ACC112 (cell line): ENCODE measurements around the gene UBR1.

ENCODE experiments used
- H2AFZ ChIP-seq: fragments of 200-600 bp; sonication (generic); one replicate; pipeline ENCODE4 v1.6.0; 2017; ENCODE audit warnings: antibody characterized with exemption, low read length; ENCODE audit not compliant: unreplicated experiment
- H3K27ac ChIP-seq: fragments of 200-600 bp; sonication (generic); 2 replicates; pipeline ENCODE4 v1.5.1; 2014; ENCODE audit warnings: low read depth, mild to moderate bottlenecking, antibody characterized with exemption, low read length, moderate library complexity
- H3K27me3 ChIP-seq: fragments of 200-600 bp; sonication (generic); 2 replicates; pipeline ENCODE4 v1.6.1; 2014; ENCODE audit warnings: mild to moderate bottlenecking, antibody characterized with exemption, low read length, moderate library complexity, mixed read lengths; ENCODE audit not compliant: insufficient read depth
- H3K36me3 ChIP-seq: fragments of 200-600 bp; sonication (generic); 2 replicates; pipeline ENCODE4 v1.6.1; 2016; ENCODE audit warnings: mild to moderate bottlenecking, antibody characterized with exemption, low read length, moderate library complexity, mixed read lengths; ENCODE audit not compliant: insufficient read depth
- H3K4me1 ChIP-seq: fragments of 200-600 bp; sonication (generic); one replicate; pipeline ENCODE4 v1.6.1; 2016; ENCODE audit warnings: low read length, mixed read lengths; ENCODE audit not compliant: insufficient read depth, unreplicated experiment, control insufficient read depth
- H3K4me3 ChIP-seq: fragments of 200-600 bp; sonication (generic); 2 replicates; pipeline ENCODE4 v1.5.1; 2014; ENCODE audit warnings: mild to moderate bottlenecking, low read depth, low read length
- H3K79me2 ChIP-seq: fragments of 200-600 bp; sonication (generic); one replicate; pipeline ENCODE4 v1.6.0; 2016; ENCODE audit warnings: low read length; ENCODE audit not compliant: control insufficient read depth, unreplicated experiment, insufficient read depth

The UBR1 gene

GRCh38 chr15:42932833-42933515, 172.9 kb downstream of the UBR1 start:
- Histone ChIP-seq H3K79me2 (no peaks in the 10 kb centered on the region), H3K27ac (no peak overlapping the region), H3K4me3 (no peak overlapping the region), H3K27me3 (no peaks in the 10 kb centered on the region), H3K4me1 (peaks cover 8% of the 10 kb centered on the region), H2AFZ (no peak overlapping the region), H3K36me3 (no peaks in the 10 kb centered on the region)

GRCh38 chr15:42931702-42932486, 173.9 kb downstream of the UBR1 start:
- no peaks in the 10 kb centered on the region for H3K79me2 ChIP-seq
- no peaks in the 10 kb centered on the region for H3K27me3 ChIP-seq
- no peak overlapping the region for H2AFZ ChIP-seq
- no peak overlapping the region for H3K27ac ChIP-seq
- no peak overlapping the region for H3K4me3 ChIP-seq
- H3K36me3 ChIP-seq, result no peaks in the 10 kb centered on the region
- peaks cover 8% of the 10 kb centered on the region for H3K4me1 ChIP-seq

DNA sequence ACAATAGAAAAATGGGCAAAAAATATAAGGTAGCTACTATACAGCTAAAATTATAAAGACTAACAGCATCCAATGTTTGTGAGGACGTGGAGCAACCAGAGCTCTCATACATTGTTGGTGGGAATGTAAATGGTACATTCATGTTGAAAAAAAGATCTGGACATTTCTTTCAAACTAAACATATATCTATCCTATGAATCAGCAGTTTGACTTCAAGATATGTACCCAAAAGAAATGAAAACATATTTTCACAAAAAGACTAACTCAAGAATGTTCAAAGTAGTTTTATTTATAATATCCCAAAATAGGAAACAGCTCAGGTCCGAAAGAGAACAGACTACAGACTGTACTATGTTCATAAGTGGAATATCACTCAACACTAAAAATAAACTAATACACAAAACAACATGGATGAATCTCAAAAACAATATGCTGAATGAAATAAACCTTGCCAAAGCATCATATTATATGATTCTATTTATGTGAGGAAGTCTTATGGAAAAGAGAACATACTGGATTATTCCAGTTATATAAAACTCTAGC, 176.5 kb downstream of the UBR1 start:
- H3K4me3 ChIP-seq, result no peak overlapping the region
- no peaks in the 10 kb centered on the region for H3K79me2 ChIP-seq
- H3K36me3 ChIP-seq, result no peaks in the 10 kb centered on the region
- H3K27me3 ChIP-seq, result no peaks in the 10 kb centered on the region
- peaks cover 8% of the 10 kb centered on the region for H3K4me1 ChIP-seq
- H3K27ac ChIP-seq, result no peak overlapping the region
- H2AFZ ChIP-seq, result peak overlapping the region; percentile 31

DNA sequence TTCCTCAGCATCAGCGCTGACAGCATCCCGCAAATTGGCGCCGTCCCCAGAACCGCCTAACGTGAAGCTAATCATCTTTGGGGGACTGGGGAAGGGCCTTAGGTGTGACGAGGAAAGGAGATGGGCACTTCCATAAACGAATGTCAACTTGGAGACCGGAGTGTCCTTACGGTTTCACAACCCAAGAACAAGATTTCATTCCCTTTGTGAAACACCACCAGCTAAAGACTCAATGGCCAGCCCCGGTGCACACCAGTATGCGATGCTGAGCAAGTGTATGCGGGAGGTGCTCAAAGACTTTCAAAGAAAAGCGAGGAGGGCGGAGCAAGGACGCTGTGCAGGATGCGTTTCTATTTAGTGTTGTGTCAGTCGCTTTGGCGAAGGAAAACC, 184.5 kb downstream of the UBR1 start:
- Histone ChIP-seq H3K27ac (no peak overlapping the region), H2AFZ (peak overlapping the region; percentile 99), H3K4me1 (peaks cover 10% of the 10 kb centered on the region), H3K4me3 (peak overlapping the region; percentile 83), H3K36me3 (no peaks in the 10 kb centered on the region), H3K79me2 (peaks cover 20% of the 10 kb centered on the region), H3K27me3 (no peaks in the 10 kb centered on the region)

DNA sequence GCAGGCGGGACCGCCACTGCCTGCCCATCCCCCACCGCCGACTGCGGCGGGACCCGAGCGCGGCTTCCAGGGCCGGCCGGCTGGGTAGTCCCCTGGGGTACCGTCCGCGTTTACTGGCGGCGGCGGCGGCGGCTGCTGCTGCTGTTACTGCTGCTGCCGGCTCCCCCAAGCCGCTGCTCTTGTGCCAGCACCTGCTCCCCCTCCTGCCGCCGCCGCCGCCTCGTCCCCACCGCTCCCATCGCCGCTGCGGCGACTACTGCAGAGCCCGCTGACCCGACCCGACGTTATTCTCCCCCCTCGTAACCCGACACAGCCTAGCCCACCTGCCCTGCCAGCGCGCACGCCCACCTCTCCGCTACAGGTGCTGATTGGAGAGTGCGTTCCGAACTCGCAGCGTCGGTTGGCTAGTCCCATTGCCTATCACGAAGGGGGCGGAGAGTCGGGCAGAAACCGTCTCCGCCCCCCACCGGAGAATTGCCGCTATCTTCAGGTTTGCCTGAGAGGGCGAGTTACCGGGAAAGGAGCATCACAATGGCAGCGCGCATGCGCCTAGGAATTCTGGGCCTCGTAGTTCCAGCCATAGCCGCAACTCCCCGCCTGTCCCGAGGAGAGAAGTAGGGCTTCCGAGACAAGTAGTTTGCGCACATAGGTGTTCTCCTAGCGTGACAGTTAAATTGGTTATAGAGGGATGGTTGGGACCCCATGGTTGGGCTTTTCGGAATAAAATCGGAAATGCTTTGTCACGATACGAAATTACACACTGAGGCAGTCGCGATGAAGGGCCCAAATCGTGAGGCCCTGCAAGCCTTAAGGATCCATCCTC, 185.1 kb downstream of the UBR1 start, which contains the start of gene TTBK2:
TTBK2 (minus strand) TSS at position 260 of the 823 bp plus-strand sequence. CDS start 42,161 bp downstream, outside the sequence.
- Histone ChIP-seq H3K27ac (peak within 1 kb of the TSS; percentile 20), H3K36me3 (no peaks in the 10 kb centered on the region), H2AFZ (peak within 1 kb of the TSS; percentile 99), H3K4me3 (peak within 1 kb of the TSS; percentile 83), H3K27me3 (no peaks in the 10 kb centered on the region), H3K4me1 (peaks cover 10% of the 10 kb centered on the region), H3K79me2 (peaks cover 20% of the 10 kb centered on the region)

GRCh38 chr15:42919799-42920518, 185.9 kb downstream of the UBR1 start:
- Histone ChIP-seq H3K36me3 (no peaks in the 10 kb centered on the region), H3K4me3 (peak overlapping the region; percentile 83), H2AFZ (peak overlapping the region; percentile 73), H3K27ac (peak overlapping the region; percentile 20), H3K27me3 (no peaks in the 10 kb centered on the region), H3K4me1 (peaks cover 10% of the 10 kb centered on the region), H3K79me2 (peaks cover 20% of the 10 kb centered on the region)

GRCh38 chr15:42919308-42919707, 186.5 kb downstream of the UBR1 start:
- Histone ChIP-seq H2AFZ (no peak overlapping the region), H3K4me3 (peak overlapping the region; percentile 83), H3K27ac (peak overlapping the region; percentile 20; the same call in 1 of the 2 replicates), H3K27me3 (no peaks in the 10 kb centered on the region), H3K4me1 (peaks cover 10% of the 10 kb centered on the region), H3K36me3 (no peaks in the 10 kb centered on the region), H3K79me2 (peaks cover 20% of the 10 kb centered on the region)

GRCh38 chr15:42918047-42918446, 187.8 kb downstream of the UBR1 start:
- Histone ChIP-seq H3K79me2 (peaks cover 20% of the 10 kb centered on the region), H3K27ac (no peak overlapping the region), H3K4me1 (peaks cover 10% of the 10 kb centered on the region), H3K27me3 (no peaks in the 10 kb centered on the region), H3K4me3 (peak overlapping the region; percentile 83; the same call in 1 of the 2 replicates), H3K36me3 (no peaks in the 10 kb centered on the region), H2AFZ (no peak overlapping the region)

DNA sequence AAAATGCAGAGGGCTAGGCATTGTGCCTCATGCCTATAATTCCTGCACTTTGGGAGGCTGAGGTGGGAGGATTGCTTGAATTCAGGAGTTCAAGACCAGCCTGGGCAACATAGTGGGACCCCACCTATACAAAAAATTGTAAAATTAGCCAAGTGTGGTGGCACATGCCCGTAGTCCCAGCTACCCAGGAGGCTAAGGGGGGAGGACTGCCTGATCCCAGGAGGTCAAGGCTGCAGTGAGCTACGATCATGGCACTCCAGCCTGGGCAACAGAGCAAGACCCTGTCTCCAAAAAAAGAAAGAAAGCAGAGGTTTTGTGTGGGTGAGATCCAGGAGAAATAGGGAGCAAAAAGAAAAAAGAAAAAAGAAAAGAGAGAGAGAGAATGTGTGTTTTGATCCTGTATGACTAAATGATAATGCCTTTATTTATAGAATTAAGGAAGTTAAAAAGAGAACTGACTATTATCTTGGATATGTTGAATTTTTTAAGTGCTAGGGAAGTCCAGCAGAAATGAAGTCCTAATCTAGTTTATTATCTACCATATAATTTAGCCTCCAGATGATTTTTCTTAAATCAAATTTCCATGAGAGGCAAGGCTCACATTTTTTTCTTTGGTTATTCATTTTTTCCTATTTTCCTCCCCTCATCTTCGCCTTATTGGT, 190.1 kb downstream of the UBR1 start:
- no peaks in the 10 kb centered on the region for H3K27me3 ChIP-seq
- H3K27ac ChIP-seq, result no peak overlapping the region
- H3K4me1 ChIP-seq, result peaks cover 6% of the 10 kb centered on the region
- H3K4me3 ChIP-seq, result no peak overlapping the region
- no peaks in the 10 kb centered on the region for H3K36me3 ChIP-seq
- H2AFZ ChIP-seq, result no peak overlapping the region
- peaks cover 20% of the 10 kb centered on the region for H3K79me2 ChIP-seq
